ENCODE measurements around the gene TNFRSF14. TPM values are rescaled to one million over a fixed set of nuclear protein-coding genes. Genes with fewer than 3 reads are reported as not detected.

Gene TNFRSF14
- total and polyA plus RNA-seq, 4 donors = 14.8 to 38.1 (median 29.1) TPM

DNA sequence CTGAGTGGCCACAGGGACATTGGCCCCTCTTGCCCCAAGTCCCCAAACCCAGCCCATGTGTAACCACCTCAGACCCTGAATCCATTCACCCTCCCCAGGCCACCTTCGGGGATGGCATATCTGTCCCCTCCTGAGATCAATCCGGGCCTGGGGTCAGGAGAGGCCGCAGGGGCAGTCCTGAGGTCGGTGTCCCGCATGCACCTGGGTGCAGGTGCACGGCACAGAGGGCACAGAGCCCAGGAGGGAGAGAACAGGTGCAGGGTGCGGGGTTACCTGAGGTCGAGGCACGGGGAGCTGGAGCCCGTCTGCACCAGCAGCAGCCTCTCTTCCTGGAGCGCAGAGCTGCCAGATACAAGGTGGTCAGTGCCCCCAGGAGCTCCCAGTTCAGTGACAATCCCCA, 46.6 kb upstream of the TNFRSF14 start:
- Histone ChIP-seq H3K4me1 (ENCODE audit: control insufficient read depth in 4 of 4, insufficient read depth in 4 of 4, low read length in 3 of 4) (peaks cover 0 to 24% (median 16%) of the 10 kb centered on the region in 4 donors), H3K9me3 (ENCODE audit: control insufficient read depth in 4 of 4, low read length in 3 of 4) (no peaks in the 10 kb centered on the region), H3K27me3 (ENCODE audit: control insufficient read depth in 4 of 4, insufficient read depth in 4 of 4, low read length in 3 of 4) (no peaks in the 10 kb centered on the region), H3K27ac (ENCODE audit: low read depth in 1 of 2, low read length in 2 of 2) (peak overlapping the region in 1 of 2 donors; percentile 18), H3K9ac (ENCODE audit: low read depth in 1 of 2, low read length in 2 of 2) (no peak overlapping the region), H3K36me3 (ENCODE audit: control insufficient read depth in 4 of 4, insufficient read depth in 3 of 4, low read depth in 1 of 4, low read length in 3 of 4) (peaks cover 20 to 64% (median 30%) of the 10 kb centered on the region in 4 donors), H3K4me3 (ENCODE audit: low read depth in 1 of 3, low read length in 3 of 3) (no peak overlapping the region)
- TF ChIP-seq RXRA (IDR thresholded peaks at IDR 0.05) (peak in 1 of 2 donors; percentile 73), HNF4A (conservative IDR thresholded peaks at IDR 0.05) (peak in 1 of 2 donors; percentile 48)
- TF ChIP-seq, protein P1, sequence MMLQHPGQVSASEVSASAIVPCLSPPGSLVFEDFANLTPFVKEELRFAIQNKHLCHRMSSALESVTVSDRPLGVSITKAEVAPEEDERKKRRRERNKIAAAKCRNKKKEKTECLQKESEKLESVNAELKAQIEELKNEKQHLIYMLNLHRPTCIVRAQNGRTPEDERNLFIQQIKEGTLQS (IDR thresholded peaks at IDR 0.05) = no peak
- DNase-seq (ENCODE audit: low spot score) = no peak
- 51% methylated on average over 11 of the region's 11 CpGs for WGBS

DNA sequence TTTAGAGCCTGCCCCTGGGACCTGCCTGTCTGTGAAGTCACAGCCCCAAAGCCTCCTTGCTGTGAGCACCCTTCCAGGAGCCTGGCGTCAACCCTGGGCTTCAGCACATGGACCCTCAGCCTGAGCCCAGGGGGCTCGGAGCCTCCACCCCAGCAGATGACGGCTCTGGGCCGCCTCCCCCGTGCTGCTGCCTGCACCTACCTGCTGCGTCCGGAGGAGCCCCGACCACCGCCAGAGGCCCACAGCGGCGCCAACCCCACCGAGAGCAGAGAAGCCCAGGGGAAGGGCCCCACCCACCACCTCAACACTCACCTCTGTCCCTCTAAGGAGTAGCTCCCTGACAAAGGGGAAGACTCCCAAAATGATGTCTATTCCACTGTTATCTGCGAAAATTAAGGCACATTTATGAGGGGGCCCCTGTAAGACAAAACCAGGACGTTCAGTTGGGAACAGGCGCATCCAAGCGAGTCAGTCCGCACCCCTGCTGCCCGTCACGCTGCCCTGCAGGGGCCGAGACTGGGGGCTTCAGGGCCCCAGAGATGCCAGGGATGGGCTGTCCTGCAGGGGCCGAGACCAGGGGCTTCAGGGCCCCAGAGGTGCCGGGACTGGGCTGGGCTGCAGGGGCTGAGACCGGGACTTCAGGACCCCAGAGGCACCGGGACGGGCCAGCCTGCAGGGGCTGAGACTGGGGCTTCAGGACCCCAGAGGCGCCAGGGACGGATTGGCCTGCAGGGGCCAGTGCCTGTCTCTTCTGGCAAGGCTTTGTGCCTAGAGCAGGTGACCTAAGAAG, 45.6 kb upstream of the TNFRSF14 start:
- Histone ChIP-seq H3K36me3 (ENCODE audit: control insufficient read depth in 4 of 4, insufficient read depth in 3 of 4, low read depth in 1 of 4, low read length in 3 of 4) (peaks cover 20 to 71% (median 36%) of the 10 kb centered on the region in 4 donors), H3K4me1 (ENCODE audit: control insufficient read depth in 4 of 4, insufficient read depth in 4 of 4, low read length in 3 of 4) (peaks cover 0 to 24% (median 16%) of the 10 kb centered on the region in 4 donors), H3K4me3 (ENCODE audit: low read depth in 1 of 3, low read length in 3 of 3) (no peak overlapping the region), H3K9me3 (ENCODE audit: control insufficient read depth in 4 of 4, low read length in 3 of 4) (no peaks in the 10 kb centered on the region), H3K27me3 (ENCODE audit: control insufficient read depth in 4 of 4, insufficient read depth in 4 of 4, low read length in 3 of 4) (no peaks in the 10 kb centered on the region), H3K27ac (ENCODE audit: low read depth in 1 of 2, low read length in 2 of 2) (no peak overlapping the region), H3K9ac (ENCODE audit: low read depth in 1 of 2, low read length in 2 of 2) (no peak overlapping the region)
- DNase-seq (ENCODE audit: low spot score) = no peak
- WGBS = 96% methylated on average over 27 of the region's 27 CpGs
- TF ChIP-seq, protein P1 (IDR thresholded peaks at IDR 0.05) = no peak
- TF ChIP-seq RXRA (IDR thresholded peaks at IDR 0.05) = no peak

DNA sequence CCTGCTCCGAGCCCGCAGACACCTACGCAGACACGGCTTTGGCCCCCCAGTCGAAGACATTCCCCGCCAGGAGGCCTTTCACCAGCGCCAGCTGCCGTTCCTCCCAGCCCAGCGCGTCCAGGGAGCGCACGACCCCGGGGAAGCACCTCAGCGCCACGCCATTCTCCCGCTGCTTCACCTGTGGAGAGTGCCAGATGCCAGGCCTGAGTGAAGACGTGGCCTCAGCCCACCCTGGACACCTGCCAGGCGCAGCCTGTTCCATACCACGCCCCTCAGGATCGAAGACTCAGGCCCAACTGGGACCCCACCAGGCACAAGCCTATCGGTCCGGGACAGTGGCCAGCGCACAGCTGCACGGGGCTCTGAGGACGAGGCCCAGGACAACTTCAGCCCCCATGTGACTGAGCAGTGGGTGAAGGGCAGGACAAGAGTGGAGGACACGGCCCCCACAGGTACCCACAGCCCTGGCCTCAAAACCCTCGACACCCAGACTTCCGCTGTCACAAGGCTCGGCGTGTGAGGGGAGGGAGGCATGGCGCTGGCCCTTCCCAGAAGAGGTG, 43.2 kb upstream of the TNFRSF14 start:
- WGBS = 94% methylated on average over 31 of the region's 31 CpGs

More for the DNA sequence above, 43.2 kb upstream of the TNFRSF14 start:
- DNase-seq (ENCODE audit: low spot score) = no peak
- Histone ChIP-seq H3K27me3 (ENCODE audit: control insufficient read depth in 4 of 4, insufficient read depth in 4 of 4, low read length in 3 of 4) (no peaks in the 10 kb centered on the region), H3K9me3 (ENCODE audit: control insufficient read depth in 4 of 4, low read length in 3 of 4) (no peaks in the 10 kb centered on the region), H3K4me3 (ENCODE audit: low read depth in 1 of 3, low read length in 3 of 3) (no peak overlapping the region), H3K4me1 (ENCODE audit: control insufficient read depth in 4 of 4, insufficient read depth in 4 of 4, low read length in 3 of 4) (peaks cover 0 to 18% (median 16%) of the 10 kb centered on the region in 4 donors), H3K36me3 (ENCODE audit: control insufficient read depth in 4 of 4, insufficient read depth in 3 of 4, low read depth in 1 of 4, low read length in 3 of 4) (peaks cover 29 to 91% (median 49%) of the 10 kb centered on the region in 4 donors), H3K27ac (ENCODE audit: low read depth in 1 of 2, low read length in 2 of 2) (no peak overlapping the region), H3K9ac (ENCODE audit: low read depth in 1 of 2, low read length in 2 of 2) (no peak overlapping the region)
- TF ChIP-seq, protein P2, sequence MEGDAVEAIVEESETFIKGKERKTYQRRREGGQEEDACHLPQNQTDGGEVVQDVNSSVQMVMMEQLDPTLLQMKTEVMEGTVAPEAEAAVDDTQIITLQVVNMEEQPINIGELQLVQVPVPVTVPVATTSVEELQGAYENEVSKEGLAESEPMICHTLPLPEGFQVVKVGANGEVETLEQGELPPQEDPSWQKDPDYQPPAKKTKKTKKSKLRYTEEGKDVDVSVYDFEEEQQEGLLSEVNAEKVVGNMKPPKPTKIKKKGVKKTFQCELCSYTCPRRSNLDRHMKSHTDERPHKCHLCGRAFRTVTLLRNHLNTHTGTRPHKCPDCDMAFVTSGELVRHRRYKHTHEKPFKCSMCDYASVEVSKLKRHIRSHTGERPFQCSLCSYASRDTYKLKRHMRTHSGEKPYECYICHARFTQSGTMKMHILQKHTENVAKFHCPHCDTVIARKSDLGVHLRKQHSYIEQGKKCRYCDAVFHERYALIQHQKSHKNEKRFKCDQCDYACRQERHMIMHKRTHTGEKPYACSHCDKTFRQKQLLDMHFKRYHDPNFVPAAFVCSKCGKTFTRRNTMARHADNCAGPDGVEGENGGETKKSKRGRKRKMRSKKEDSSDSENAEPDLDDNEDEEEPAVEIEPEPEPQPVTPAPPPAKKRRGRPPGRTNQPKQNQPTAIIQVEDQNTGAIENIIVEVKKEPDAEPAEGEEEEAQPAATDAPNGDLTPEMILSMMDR (IDR thresholded peaks at IDR 0.05; ENCODE audit: low read depth, low read length, missing input control) = no peak
- TF ChIP-seq, protein P1 (IDR thresholded peaks at IDR 0.05) = no peak
- no peak for TF ChIP-seq HNF4A (conservative IDR thresholded peaks at IDR 0.05)
- no peak for TF ChIP-seq NR2F2 (IDR thresholded peaks at IDR 0.05)
- TF ChIP-seq, protein P3, sequence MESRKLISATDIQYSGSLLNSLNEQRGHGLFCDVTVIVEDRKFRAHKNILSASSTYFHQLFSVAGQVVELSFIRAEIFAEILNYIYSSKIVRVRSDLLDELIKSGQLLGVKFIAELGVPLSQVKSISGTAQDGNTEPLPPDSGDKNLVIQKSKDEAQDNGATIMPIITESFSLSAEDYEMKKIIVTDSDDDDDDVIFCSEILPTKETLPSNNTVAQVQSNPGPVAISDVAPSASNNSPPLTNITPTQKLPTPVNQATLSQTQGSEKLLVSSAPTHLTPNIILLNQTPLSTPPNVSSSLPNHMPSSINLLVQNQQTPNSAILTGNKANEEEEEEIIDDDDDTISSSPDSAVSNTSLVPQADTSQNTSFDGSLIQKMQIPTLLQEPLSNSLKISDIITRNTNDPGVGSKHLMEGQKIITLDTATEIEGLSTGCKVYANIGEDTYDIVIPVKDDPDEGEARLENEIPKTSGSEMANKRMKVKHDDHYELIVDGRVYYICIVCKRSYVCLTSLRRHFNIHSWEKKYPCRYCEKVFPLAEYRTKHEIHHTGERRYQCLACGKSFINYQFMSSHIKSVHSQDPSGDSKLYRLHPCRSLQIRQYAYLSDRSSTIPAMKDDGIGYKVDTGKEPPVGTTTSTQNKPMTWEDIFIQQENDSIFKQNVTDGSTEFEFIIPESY (IDR thresholded peaks at IDR 0.05) = no peak
- no peak for TF ChIP-seq TAF1 (conservative IDR thresholded peaks at IDR 0.05)
- no peak for TF ChIP-seq RAD21 (IDR thresholded peaks at IDR 0.05)
- TF ChIP-seq EGR1 (IDR thresholded peaks at IDR 0.05; ENCODE audit: low read depth in 2 of 2) = no peak
- TF ChIP-seq, protein P4, sequence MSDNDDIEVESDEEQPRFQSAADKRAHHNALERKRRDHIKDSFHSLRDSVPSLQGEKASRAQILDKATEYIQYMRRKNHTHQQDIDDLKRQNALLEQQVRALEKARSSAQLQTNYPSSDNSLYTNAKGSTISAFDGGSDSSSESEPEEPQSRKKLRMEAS (IDR thresholded peaks at IDR 0.05) = no peak
- TF ChIP-seq, protein P5, sequence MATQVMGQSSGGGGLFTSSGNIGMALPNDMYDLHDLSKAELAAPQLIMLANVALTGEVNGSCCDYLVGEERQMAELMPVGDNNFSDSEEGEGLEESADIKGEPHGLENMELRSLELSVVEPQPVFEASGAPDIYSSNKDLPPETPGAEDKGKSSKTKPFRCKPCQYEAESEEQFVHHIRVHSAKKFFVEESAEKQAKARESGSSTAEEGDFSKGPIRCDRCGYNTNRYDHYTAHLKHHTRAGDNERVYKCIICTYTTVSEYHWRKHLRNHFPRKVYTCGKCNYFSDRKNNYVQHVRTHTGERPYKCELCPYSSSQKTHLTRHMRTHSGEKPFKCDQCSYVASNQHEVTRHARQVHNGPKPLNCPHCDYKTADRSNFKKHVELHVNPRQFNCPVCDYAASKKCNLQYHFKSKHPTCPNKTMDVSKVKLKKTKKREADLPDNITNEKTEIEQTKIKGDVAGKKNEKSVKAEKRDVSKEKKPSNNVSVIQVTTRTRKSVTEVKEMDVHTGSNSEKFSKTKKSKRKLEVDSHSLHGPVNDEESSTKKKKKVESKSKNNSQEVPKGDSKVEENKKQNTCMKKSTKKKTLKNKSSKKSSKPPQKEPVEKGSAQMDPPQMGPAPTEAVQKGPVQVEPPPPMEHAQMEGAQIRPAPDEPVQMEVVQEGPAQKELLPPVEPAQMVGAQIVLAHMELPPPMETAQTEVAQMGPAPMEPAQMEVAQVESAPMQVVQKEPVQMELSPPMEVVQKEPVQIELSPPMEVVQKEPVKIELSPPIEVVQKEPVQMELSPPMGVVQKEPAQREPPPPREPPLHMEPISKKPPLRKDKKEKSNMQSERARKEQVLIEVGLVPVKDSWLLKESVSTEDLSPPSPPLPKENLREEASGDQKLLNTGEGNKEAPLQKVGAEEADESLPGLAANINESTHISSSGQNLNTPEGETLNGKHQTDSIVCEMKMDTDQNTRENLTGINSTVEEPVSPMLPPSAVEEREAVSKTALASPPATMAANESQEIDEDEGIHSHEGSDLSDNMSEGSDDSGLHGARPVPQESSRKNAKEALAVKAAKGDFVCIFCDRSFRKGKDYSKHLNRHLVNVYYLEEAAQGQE (IDR thresholded peaks at IDR 0.05) = no peak
